Measurements from ENCODE around the gene ERC2.

- no peak for TF ChIP-seq CTCF (IDR thresholded peaks at IDR 0.05)
- TF ChIP-seq POLR2A (IDR thresholded peaks at IDR 0.05) = no peak
Observed at GRCh38 chr3:55469957-55470526, 998.2 kb downstream of the ERC2 start.

Data from heart left ventricle (tissue), 13 donors.